H1 (cell line): ENCODE measurements around the gene GULP1. TPM values are rescaled to one million over a fixed set of nuclear protein-coding genes. Genes with fewer than 3 reads are reported as not detected.

Source experiments
- CTCF ChIA-PET: fragments of 300-600 bp; sonication (Branson Sonifier 250); formaldehyde crosslinking; loops from one replicate; lab custom pipeline; 2021; ENCODE audit not compliant: partially characterized antibody; lab: Charles Lee
- POLR2A ChIA-PET: fragments of 300-600 bp; sonication (Branson Sonifier 250); formaldehyde crosslinking; loops from one replicate; lab custom pipeline; 2021; ENCODE audit warnings: inconsistent platforms; ENCODE audit not compliant: partially characterized antibody; lab: Charles Lee
- DNase-seq, 2 experiments: peaks; one replicate each; pipeline versions ENCODE4 v3.0.0 to v3.0.0-alpha.2; 2010 to 2022; ENCODE audit warnings: low spot score in 2 of 2, low read depth in 1 of 2, mixed read lengths in 1 of 2
- FAIRE-seq: peaks from 2 replicates; lab custom pipeline; 2011; peaks lifted over from hg19 to GRCh38; lab: Jason Lieb, UNC
- H2AFZ ChIP-seq: 2 replicates; pipeline ENCODE4 v1.8.1; 2012; ENCODE audit warnings: low read length, inconsistent platforms
- H2AK5ac ChIP-seq: 2 replicates; pipeline ENCODE4 v1.6.1; 2013; ENCODE audit warnings: low read depth, low read length
- H2BK120ac ChIP-seq: replicated peaks from 2 replicates; pipeline ENCODE3; 2013; ENCODE audit warnings: low read depth, low read length, inconsistent platforms
- H2BK12ac ChIP-seq: 2 replicates; pipeline ENCODE4 v1.6.1; 2013; ENCODE audit warnings: low read depth, low read length
- H2BK15ac ChIP-seq: 2 replicates; pipeline ENCODE4 v1.6.1; 2013; ENCODE audit warnings: low read length
- H2BK20ac ChIP-seq: 2 replicates; pipeline ENCODE4 v1.6.1; 2013; ENCODE audit warnings: low read length
- H2BK5ac ChIP-seq: 2 replicates; pipeline ENCODE4 v1.6.1; 2013; ENCODE audit warnings: low read depth, low read length
- H3K14ac ChIP-seq: 2 replicates; pipeline ENCODE4 v1.6.1; 2013; ENCODE audit warnings: inconsistent platforms; ENCODE audit not compliant: insufficient read length
- H3K18ac ChIP-seq: 2 replicates; pipeline ENCODE4 v1.6.1; 2013; ENCODE audit warnings: low read length; ENCODE audit errors: extremely low read depth
- H3K23ac ChIP-seq: 2 replicates; pipeline ENCODE4 v1.6.1; 2013; ENCODE audit warnings: inconsistent platforms; ENCODE audit not compliant: insufficient read length
- H3K23me2 ChIP-seq: 2 replicates; pipeline ENCODE4 v1.6.1; 2013; ENCODE audit warnings: low read depth, low read length
- H3K27ac ChIP-seq: 2 replicates; pipeline ENCODE4 v1.6.1; 2011; ENCODE audit warnings: low read depth, low read length, inconsistent platforms
- H3K27me3 ChIP-seq, 4 experiments: replicated peaks in 1 of 4; 1 replicate in 1 of 4; 2 replicates in 3 of 4; pipeline versions ENCODE4 v1.6.1 to v1.8.1; 2011 to 2013; ENCODE audit warnings: low read length in 3 of 4, mild to moderate bottlenecking in 3 of 4, inconsistent platforms in 2 of 4, mixed read lengths in 2 of 4, moderate library complexity in 1 of 4; ENCODE audit not compliant: control insufficient read depth in 3 of 4, insufficient read depth in 3 of 4; ENCODE audit errors: extremely low read depth in 1 of 4
- H3K36me3 ChIP-seq, 4 experiments: 2 replicates each; pipeline versions ENCODE4 v1.6.1 to v1.8.1; 2011 to 2013; ENCODE audit warnings: mild to moderate bottlenecking in 4 of 4, low read length in 3 of 4, moderate library complexity in 2 of 4, control low read depth in 1 of 4, inconsistent platforms in 1 of 4; ENCODE audit not compliant: insufficient read depth in 4 of 4, control insufficient read depth in 2 of 4
- H3K4ac ChIP-seq: replicated peaks from 2 replicates; pipeline ENCODE3; 2013; ENCODE audit warnings: low read length, low read depth, mixed read lengths, inconsistent platforms; ENCODE audit not compliant: insufficient read length
- H3K4me1 ChIP-seq, 4 experiments: replicated peaks in 1 of 4; 1 replicate in 1 of 4; 2 replicates in 3 of 4; pipeline versions ENCODE4 v1.6.1 to v1.8.1; 2011 to 2013; ENCODE audit warnings: low read length in 3 of 4, inconsistent platforms in 2 of 4, mixed read lengths in 1 of 4; ENCODE audit not compliant: insufficient read depth in 4 of 4, control insufficient read depth in 3 of 4
- H3K4me2 ChIP-seq, 2 experiments: 2 replicates each; pipeline versions ENCODE4 v1.6.1 to v1.8.1; 2011 to 2013; ENCODE audit warnings: low read depth in 2 of 2, low read length in 2 of 2, control low read depth in 1 of 2, inconsistent platforms in 1 of 2, mild to moderate bottlenecking in 1 of 2; ENCODE audit not compliant: insufficient read depth in 1 of 2
- H3K4me3 ChIP-seq, 4 experiments: fragments of 200-600, 300-600 bp in 1 of 4; sonication (generic), shearing (Covaris generic), sonication (Bioruptor Twin) in 1 of 4; 2 replicates each; pipeline versions ENCODE4 v1.5.1 to v1.8.1; 2011 to 2016; ENCODE audit warnings: low read length in 4 of 4, low read depth in 3 of 4, control low read depth in 2 of 4, inconsistent platforms in 2 of 4, mild to moderate bottlenecking in 2 of 4, mixed read lengths in 1 of 4, moderate library complexity in 1 of 4; ENCODE audit not compliant: insufficient read depth in 2 of 4; ENCODE audit errors: extremely low read depth in 1 of 4
- H3K56ac ChIP-seq: replicated peaks from 2 replicates; pipeline ENCODE3; 2013; ENCODE audit warnings: low read depth, mild to moderate bottlenecking, mixed read lengths, low read length, inconsistent platforms; ENCODE audit not compliant: insufficient read length
- H3K79me1 ChIP-seq: 2 replicates; pipeline ENCODE4 v1.6.1; 2013; ENCODE audit warnings: low read depth, low read length, control low read depth
- H3K79me2 ChIP-seq, 2 experiments: 2 replicates each; pipeline versions ENCODE4 v1.6.1 to v1.8.1; 2012 to 2013; ENCODE audit warnings: low read length in 2 of 2, mild to moderate bottlenecking in 2 of 2, inconsistent platforms in 1 of 2; ENCODE audit not compliant: insufficient read depth in 2 of 2, control insufficient read depth in 1 of 2
- H3K9ac ChIP-seq, 4 experiments: replicated peaks in 1 of 4; 1 replicate in 1 of 4; 2 replicates in 3 of 4; pipeline versions ENCODE4 v1.6.1 to v1.8.1; 2011 to 2013; ENCODE audit warnings: low read depth in 3 of 4, low read length in 3 of 4, control low read depth in 2 of 4, mild to moderate bottlenecking in 2 of 4, moderate library complexity in 2 of 4, inconsistent platforms in 1 of 4; ENCODE audit errors: extremely low read depth in 1 of 4
- H3K9me3 ChIP-seq, 2 experiments: 2 replicates each; pipeline versions ENCODE4 v1.6.1 to v1.8.1; 2012 to 2013; ENCODE audit warnings: mild to moderate bottlenecking in 2 of 2, moderate library complexity in 2 of 2, control low read depth in 1 of 2, inconsistent platforms in 1 of 2, low read depth in 1 of 2, low read length in 1 of 2, mixed read lengths in 1 of 2; ENCODE audit not compliant: insufficient read depth in 2 of 2
- H4K20me1 ChIP-seq, 2 experiments: replicated peaks in 1 of 2; 2 replicates each; pipeline versions ENCODE3 to v1.8.1; 2011 to 2013; ENCODE audit warnings: inconsistent platforms in 2 of 2, low read length in 2 of 2, mild to moderate bottlenecking in 1 of 2; ENCODE audit not compliant: insufficient read depth in 2 of 2, control insufficient read depth in 1 of 2
- H4K5ac ChIP-seq: 2 replicates; pipeline ENCODE4 v1.6.1; 2013; ENCODE audit warnings: low read length, low read depth, mixed read lengths, inconsistent platforms; ENCODE audit not compliant: insufficient read length
- H4K8ac ChIP-seq: 2 replicates; pipeline ENCODE4 v1.8.0; 2013; ENCODE audit warnings: mild to moderate bottlenecking, moderate library complexity, low read length, inconsistent platforms; ENCODE audit not compliant: insufficient read depth; ENCODE audit errors: extremely low read depth
- H4K91ac ChIP-seq: replicated peaks from 2 replicates; pipeline ENCODE3; 2013; ENCODE audit warnings: low read length, mixed read lengths, inconsistent platforms; ENCODE audit not compliant: insufficient read length
- CHD2 ChIP-seq: IDR thresholded peaks from 2 replicates; pipeline ENCODE4 v1.6.1; 2012; ENCODE audit warnings: low read length, improper control_type of control experiment
- RBBP5 ChIP-seq: IDR thresholded peaks from 2 replicates; pipeline ENCODE4 v1.7.1; 2012; ENCODE audit warnings: low read depth, mild to moderate bottlenecking, inconsistent platforms, low read length, moderate library complexity, borderline replicate concordance
- SAP30 ChIP-seq: fragments of 300-600 bp; sonication (generic); IDR thresholded peaks from 2 replicates; pipeline ENCODE4 v1.7.1; 2012; ENCODE audit warnings: low read length, moderate library complexity, mild to moderate bottlenecking, inconsistent platforms; ENCODE audit not compliant: insufficient read depth, insufficient replicate concordance
- polyA plus RNA-seq, 7 experiments: library from polyadenylated mRNA; depleted of rRNA in 3 of 7; stranded (reverse) in 5 of 7; unstranded in 2 of 7; fragments of >200 nt in 5 of 7; fragments of 200-250 nt in 2 of 7; gene quantifications; 1 replicate in 5 of 7; 2 replicates in 1 of 7; 4 replicates in 1 of 7; pipeline versions ENCODE4 v1.2.1 to v1.2.3, GENCODE V29; 2011 to 2013; ENCODE audit warnings: missing spikeins in 2 of 7, mixed read lengths in 2 of 7
- total RNA-seq: library from RNA; stranded (reverse); fragmentation: NEBNext Ultra II Directional; extraction: Animal tissue kit (Norgen Biotek cat#: 25700); gene quantifications from 2 replicates; pipeline ENCODE4 v1.2.1, GENCODE V29; 2021
- TF ChIP-seq, protein P1 (sequence below): IDR thresholded peaks from 2 replicates; pipeline ENCODE4 v1.6.1; 2012; ENCODE audit warnings: inconsistent platforms

GULP1 gene
- total and polyA plus RNA-seq, 2 of the 8 experiments (the other 6 are each of a cell fraction or from before 2014, with no cell fraction given) = 69.7 to 139 TPM

DNA sequence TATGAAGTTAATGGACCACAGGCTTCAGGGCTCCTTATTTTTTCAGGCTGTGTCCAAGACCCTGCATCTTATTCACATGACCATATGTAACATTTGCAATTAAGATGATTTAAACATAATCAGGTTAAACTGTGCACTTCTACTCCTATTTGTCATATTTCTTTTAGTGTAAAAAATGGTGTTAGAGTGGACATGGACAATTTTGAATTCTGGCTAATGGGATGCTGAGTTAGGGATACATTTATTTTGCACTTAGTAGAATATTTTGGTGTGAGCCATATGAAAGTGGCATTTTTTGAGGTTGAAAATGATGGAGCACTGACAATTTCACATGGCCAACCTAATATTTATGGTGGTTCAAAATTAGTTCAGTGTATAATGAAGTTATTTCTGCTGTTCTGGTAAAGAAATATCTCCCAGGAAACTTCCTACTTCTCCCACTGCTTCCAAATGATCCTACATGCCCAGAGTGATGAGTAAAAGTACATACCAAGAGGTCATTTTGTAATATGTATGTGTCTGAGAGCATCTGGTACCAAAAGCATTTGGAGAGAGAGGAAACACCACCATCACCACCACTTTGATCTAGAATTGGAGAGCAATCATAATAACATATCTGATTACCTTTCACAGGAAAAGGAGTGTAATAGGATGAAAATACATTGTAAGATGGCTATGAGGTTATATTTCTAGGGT, 36.0 kb downstream of the GULP1 start:
- H3K9me3 ChIP-seq = no peaks in the 10 kb centered on the region
- H3K18ac ChIP-seq = no peak overlapping the region
- FAIRE-seq (no peak), DNase-seq (no peak)
- H3K4me3 ChIP-seq = no peak overlapping the region
- H3K23me2 ChIP-seq = no peaks in the 10 kb centered on the region; the same call in 1 of the 2 replicates
- no peak overlapping the region for H2BK12ac ChIP-seq
- H4K20me1 ChIP-seq = peaks cover 6 to 12% of the 10 kb centered on the region in 2 experiments
- H3K14ac ChIP-seq = no peak overlapping the region
- H2BK20ac ChIP-seq = no peak overlapping the region
- H3K4me1 ChIP-seq = peaks cover 0 to 6% (median 4%) of the 10 kb centered on the region in 4 experiments; a peak in 6 of 7 replicates
- no peak overlapping the region for H3K9ac ChIP-seq
- H2AK5ac ChIP-seq = no peak overlapping the region
- no peak overlapping the region for H2BK120ac ChIP-seq
- POLR2A ChIA-PET = interaction anchor here (1.8 kb wide), 1 partner anchor 35 kb away, joined by 8 read pairs; the partner anchor contains the start of gene GULP1
- no peak overlapping the region for H3K56ac ChIP-seq
- H4K5ac ChIP-seq = no peak overlapping the region
- H4K8ac ChIP-seq = no peak overlapping the region
- no peak overlapping the region for H3K4me2 ChIP-seq
- TF ChIP-seq SAP30 (no peak), CHD2 (no peak), RBBP5 (no peak)
- TF ChIP-seq, protein P1, sequence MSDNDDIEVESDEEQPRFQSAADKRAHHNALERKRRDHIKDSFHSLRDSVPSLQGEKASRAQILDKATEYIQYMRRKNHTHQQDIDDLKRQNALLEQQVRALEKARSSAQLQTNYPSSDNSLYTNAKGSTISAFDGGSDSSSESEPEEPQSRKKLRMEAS = no peak
- no peak overlapping the region for H4K91ac ChIP-seq
- H3K79me1 ChIP-seq = peaks cover 4% of the 10 kb centered on the region; the same call in 1 of the 2 replicates
- no peak overlapping the region for H2AFZ ChIP-seq
- H3K27me3 ChIP-seq = no peaks in the 10 kb centered on the region
- no peaks in the 10 kb centered on the region for H3K36me3 ChIP-seq
- H3K4ac ChIP-seq = no peak overlapping the region
- H3K23ac ChIP-seq = no peak overlapping the region
- H3K79me2 ChIP-seq = peaks cover 0 to 98% of the 10 kb centered on the region in 2 experiments; a peak in 3 of 4 replicates
- no peak overlapping the region for H2BK5ac ChIP-seq
- no peak overlapping the region for H2BK15ac ChIP-seq
- no peak overlapping the region for H3K27ac ChIP-seq
- CTCF ChIA-PET = no interaction called here
